Liver (tissue), 9 donors: Measurements from ENCODE around the gene SGPL1. TPM values are rescaled to one million over a fixed set of nuclear protein-coding genes. Genes with fewer than 3 reads are reported as not detected.

ENCODE experiments used
- DNase-seq: peaks from one replicate; pipeline ENCODE4 v3.0.0-alpha.2; 2017; ENCODE audit warnings: low spot score
- H3K27ac ChIP-seq, 2 donors: one replicate each; pipeline ENCODE4 v1.7.0; 2013; ENCODE audit warnings: inconsistent platforms in 2 of 2, low read length in 2 of 2, control low read depth in 1 of 2, low read depth in 1 of 2, mild to moderate bottlenecking in 1 of 2
- H3K27me3 ChIP-seq, 4 donors: one replicate each; pipeline versions ENCODE4 v1.6.1 to v1.7.0; 2013; ENCODE audit warnings: low read length in 3 of 4, inconsistent platforms in 1 of 4, mild to moderate bottlenecking in 1 of 4, moderate library complexity in 1 of 4; ENCODE audit not compliant: control insufficient read depth in 4 of 4, insufficient read depth in 4 of 4
- H3K36me3 ChIP-seq, 4 donors: one replicate each; pipeline versions ENCODE4 v1.6.1 to v1.7.0; 2013; ENCODE audit warnings: low read length in 3 of 4, mild to moderate bottlenecking in 3 of 4, low read depth in 1 of 4, moderate library complexity in 1 of 4; ENCODE audit not compliant: control insufficient read depth in 4 of 4, insufficient read depth in 3 of 4
- H3K4me1 ChIP-seq, 4 donors: one replicate each; pipeline versions ENCODE4 v1.6.1 to v1.7.0; 2013; ENCODE audit warnings: low read length in 3 of 4, mild to moderate bottlenecking in 3 of 4, moderate library complexity in 1 of 4; ENCODE audit not compliant: control insufficient read depth in 4 of 4, insufficient read depth in 4 of 4
- H3K4me3 ChIP-seq, 3 donors: one replicate each; pipeline versions ENCODE4 v1.6.1 to v1.7.0; 2013; ENCODE audit warnings: low read length in 3 of 3, control low read depth in 1 of 3, low read depth in 1 of 3, mild to moderate bottlenecking in 1 of 3
- H3K9ac ChIP-seq, 2 donors: one replicate each; pipeline ENCODE4 v1.7.0; 2013; ENCODE audit warnings: low read length in 2 of 2, mild to moderate bottlenecking in 2 of 2, moderate library complexity in 2 of 2, control low read depth in 1 of 2, low read depth in 1 of 2
- H3K9me3 ChIP-seq, 4 donors: one replicate each; pipeline versions ENCODE4 v1.6.1 to v1.7.0; 2013; ENCODE audit warnings: low read length in 3 of 4; ENCODE audit not compliant: control insufficient read depth in 4 of 4
- ATF3 ChIP-seq: IDR thresholded peaks from 2 replicates; pipeline ENCODE4 v1.6.1; 2016; ENCODE audit warnings: antibody characterized with exemption
- CTCF ChIP-seq: fragments of 150-350 bp; IDR thresholded peaks from 2 replicates; pipeline ENCODE4 v1.5.1; 2017; ENCODE audit warnings: improper control_type of control experiment, low read depth, low read length; ENCODE audit not compliant: missing input control
- EGR1 ChIP-seq, 2 donors: IDR thresholded peaks; 2 replicates each; pipeline ENCODE4 v1.6.1; 2016 to 2018; ENCODE audit warnings: antibody characterized with exemption in 2 of 2, low read depth in 2 of 2
- FOXA1 ChIP-seq: IDR thresholded peaks from 2 replicates; pipeline ENCODE4 v1.6.1; 2016; ENCODE audit warnings: antibody characterized with exemption
- FOXA2 ChIP-seq: IDR thresholded peaks from 2 replicates; pipeline ENCODE4 v1.6.1; 2016; ENCODE audit warnings: antibody characterized with exemption
- GABPA ChIP-seq, 2 donors: IDR thresholded peaks in 1 of 2; conservative IDR thresholded peaks in 1 of 2; 2 replicates each; pipeline ENCODE4 v1.6.1; 2016; ENCODE audit warnings: antibody characterized with exemption in 2 of 2, mild to moderate bottlenecking in 1 of 2, moderate library complexity in 1 of 2
- HNF4A ChIP-seq, 2 donors: conservative IDR thresholded peaks; 2 replicates each; pipeline ENCODE4 v1.6.1; 2016; ENCODE audit warnings: antibody characterized with exemption in 2 of 2, mild to moderate bottlenecking in 2 of 2
- HNF4G ChIP-seq: IDR thresholded peaks from 2 replicates; pipeline ENCODE4 v1.6.1; 2016; ENCODE audit warnings: antibody characterized with exemption
- JUND ChIP-seq, 2 donors: IDR thresholded peaks; 2 replicates each; pipeline ENCODE4 v1.6.1; 2016; ENCODE audit warnings: antibody characterized with exemption in 2 of 2
- MAX ChIP-seq: IDR thresholded peaks from 2 replicates; pipeline ENCODE4 v1.6.1; 2016; ENCODE audit warnings: antibody characterized with exemption
- NR2F2 ChIP-seq: IDR thresholded peaks from 2 replicates; pipeline ENCODE4 v1.6.1; 2016; ENCODE audit warnings: antibody characterized with exemption
- RAD21 ChIP-seq, 2 donors: IDR thresholded peaks; 2 replicates each; pipeline ENCODE4 v1.6.1; 2016; ENCODE audit warnings: antibody characterized with exemption in 2 of 2, mild to moderate bottlenecking in 2 of 2
- REST ChIP-seq: IDR thresholded peaks from 2 replicates; pipeline ENCODE4 v1.6.1; 2016; ENCODE audit warnings: antibody characterized with exemption, mild to moderate bottlenecking
- RXRA ChIP-seq, 2 donors: IDR thresholded peaks; 2 replicates each; pipeline ENCODE4 v1.6.1; 2017 to 2018; ENCODE audit warnings: antibody characterized with exemption in 2 of 2, mild to moderate bottlenecking in 1 of 2
- SP1 ChIP-seq: IDR thresholded peaks from 2 replicates; pipeline ENCODE4 v1.6.1; 2018; ENCODE audit warnings: antibody characterized with exemption, mild to moderate bottlenecking
- TAF1 ChIP-seq: conservative IDR thresholded peaks from 2 replicates; pipeline ENCODE4 v1.6.1; 2016; ENCODE audit warnings: antibody characterized with exemption, mild to moderate bottlenecking
- YY1 ChIP-seq: IDR thresholded peaks from 2 replicates; pipeline ENCODE4 v1.6.1; 2016; ENCODE audit warnings: antibody characterized with exemption, mild to moderate bottlenecking
- ZBTB33 ChIP-seq: IDR thresholded peaks from 2 replicates; pipeline ENCODE4 v1.6.1; 2016; ENCODE audit warnings: antibody characterized with exemption
- WGBS: extraction: QIAGEN DNeasy Blood & Tissue Kit; methylation state at CpG from one replicate; pipeline ENCODE4 v1.1.7; 2013; 5-methylcytosine and 5-hydroxymethylcytosine counted together
- polyA plus RNA-seq, 2 donors: library from polyadenylated mRNA; stranded (reverse) in 1 of 2; unstranded in 1 of 2; fragments of 200-250 nt in 1 of 2; fragments of >200 nt in 1 of 2; fragmentation: Nextera tagmentation in 1 of 2; extraction: Ambion mirVana in 1 of 2; gene quantifications; one replicate each; pipeline versions ENCODE4 v1.2.1 to v1.2.3, GENCODE V29; 2013 to 2015
- total RNA-seq, 2 donors: library from RNA; depleted of rRNA; stranded (reverse); fragments of >200 nt; gene quantifications; one replicate each; pipeline ENCODE4 v1.2.3, GENCODE V29; 2014
- donor health status: healthy.
- donor health status: healthy.
- donor health status: healthy.
- donor health status: healthy.
- donor health status: healthy.

Gene SGPL1
- total and polyA plus RNA-seq, 4 donors, result 11.8 to 37.1 (median 16.8) TPM

- H3K9ac ChIP-seq, result no peak overlapping the region
- H3K27me3 ChIP-seq, result no peaks in the 10 kb centered on the region
- no peak for TF ChIP-seq NR2F2
- TF ChIP-seq JUND (IDR thresholded peaks at IDR 0.05), result no peak
- no peak for TF ChIP-seq FOXA1
- no peak for TF ChIP-seq GABPA (IDR thresholded peaks at IDR 0.05 in 1 of 2, conservative IDR thresholded peaks at IDR 0.05 in 1 of 2)
- no peak for TF ChIP-seq CTCF
- no peak for TF ChIP-seq RAD21 (IDR thresholded peaks at IDR 0.05)
- TF ChIP-seq HNF4G, result no peak
- TF ChIP-seq HNF4A (conservative IDR thresholded peaks at IDR 0.05), result no peak
- no peak for TF ChIP-seq ATF3
- TF ChIP-seq SP1, result no peak
- no peak for TF ChIP-seq FOXA2
- TF ChIP-seq RXRA (IDR thresholded peaks at IDR 0.05), result no peak
- TF ChIP-seq REST, result no peak
- no peak for TF ChIP-seq YY1
- no peak for TF ChIP-seq EGR1 (IDR thresholded peaks at IDR 0.05; ENCODE audit: low read depth in 2 of 2)
- no peak for TF ChIP-seq TAF1
- TF ChIP-seq ZBTB33, result no peak
- TF ChIP-seq MAX, result no peak
- WGBS, result 88% methylated on average over 1 of the region's 1 CpG
- H3K4me1 ChIP-seq, result peaks cover 0 to 34% (median 24%) of the 10 kb centered on the region in 4 donors
- no peak overlapping the region for H3K27ac ChIP-seq
- no peak for DNase-seq
- peaks cover 0 to 5% (median 2%) of the 10 kb centered on the region in 4 donors for H3K36me3 ChIP-seq
- H3K4me3 ChIP-seq, result no peak overlapping the region
- no peaks in the 10 kb centered on the region for H3K9me3 ChIP-seq
Measured at GRCh38 chr10:70847659-70848360, 32.1 kb downstream of the SGPL1 start.
